Stomach (tissue), 4 donors: ENCODE data around the gene FBF1.
A peak's percentile ranks its signal among the peaks of the same experiment; 100 is the strongest.

Experiments
- CTCF ChIP-seq, 7 experiments: fragments of 450-650 bp in 4 of 7; fragments of 200-600 bp in 3 of 7; sonication (generic) in 3 of 7; IDR thresholded peaks; one replicate each; pipeline ENCODE4 v1.5.1; 2016 to 2019; ENCODE audit warnings: antibody characterized with exemption in 7 of 7, control low read depth in 2 of 7, mild to moderate bottlenecking in 1 of 7
- POLR2A ChIP-seq, 4 donors: fragments of 450-650 bp; IDR thresholded peaks; one replicate each; pipeline ENCODE4 v1.6.1; 2016; ENCODE audit warnings: antibody characterized with exemption in 4 of 4, control low read depth in 2 of 4, mild to moderate bottlenecking in 1 of 4, moderate library complexity in 1 of 4
- POLR2AphosphoS5 ChIP-seq, 3 donors: sonication (generic); formaldehyde crosslinking; IDR thresholded peaks; one replicate each; pipeline ENCODE4 v1.6.1; 2016; ENCODE audit warnings: antibody characterized with exemption in 3 of 3

GRCh38 chr17:75877752-75878173 lies 63.1 kb downstream of the FBF1 start:
- TF ChIP-seq CTCF (IDR thresholded peaks at IDR 0.05) (peak in 4 of 7 experiments; percentile 32 to 63 (median 54)), POLR2AphosphoS5 (IDR thresholded peaks at IDR 0.05) (peak in 2 of 3 donors; percentile 52 to 79), POLR2A (IDR thresholded peaks at IDR 0.05) (no peak)
